Upper lobe of right lung (tissue), 1 donor: ENCODE data around the gene SCD5. TPM values are rescaled to one million over a fixed set of nuclear protein-coding genes. Genes with fewer than 3 reads are reported as not detected.
A peak's percentile ranks its signal among the peaks of the same experiment; 100 is the strongest.

Source experiments
- ATAC-seq: fragments of 200-7000 bp; cut with Tn5 transposase; one replicate; pipeline ENCODE4 v1.9.1; 2020; ENCODE audit warnings: mild to moderate bottlenecking, moderate library complexity
- DNase-seq: peaks from one replicate; pipeline ENCODE4 v3.0.0-alpha.2; 2020
- H3K27ac ChIP-seq: fragments of 200-600 bp; one replicate; pipeline ENCODE4 v1.8.0; 2022
- H3K27me3 ChIP-seq: fragments of 200-600 bp; one replicate; pipeline ENCODE4 v1.8.0; 2022; ENCODE audit warnings: mild to moderate bottlenecking
- H3K36me3 ChIP-seq: fragments of 200-600 bp; one replicate; pipeline ENCODE4 v1.8.0; 2022
- H3K4me1 ChIP-seq: fragments of 200-600 bp; one replicate; pipeline ENCODE4 v1.8.0; 2022
- H3K4me3 ChIP-seq: fragments of 200-600 bp; one replicate; pipeline ENCODE4 v1.8.0; 2022; ENCODE audit warnings: mild to moderate bottlenecking
- H3K9me3 ChIP-seq: fragments of 200-600 bp; one replicate; pipeline ENCODE4 v1.8.0; 2022
- intact Hi-C: fragments of 100-400 bp; cut with DNase I; formaldehyde crosslinking; loops from one replicate; pipeline ENCODE4 v1.11.0; 2022
- total RNA-seq: library from RNA; stranded (reverse); fragmentation: NEBNext Ultra II Directional; extraction: Animal tissue kit (Norgen Biotek cat#: 25700); gene quantifications from one replicate; pipeline ENCODE4 v1.2.1, GENCODE V29; 2021
- TF ChIP-seq, protein P1 (sequence below): fragments of 200-600 bp; IDR thresholded peaks from one replicate; pipeline ENCODE4 v1.8.0; 2022; ENCODE audit warnings: antibody characterized with exemption
- donor health status: DM: no; HTN: yes; CAD: no; lungs with severe emphysema.

SCD5 gene
- total RNA-seq, 1 donor from 2014 or later, result 20.6 TPM

DNA sequence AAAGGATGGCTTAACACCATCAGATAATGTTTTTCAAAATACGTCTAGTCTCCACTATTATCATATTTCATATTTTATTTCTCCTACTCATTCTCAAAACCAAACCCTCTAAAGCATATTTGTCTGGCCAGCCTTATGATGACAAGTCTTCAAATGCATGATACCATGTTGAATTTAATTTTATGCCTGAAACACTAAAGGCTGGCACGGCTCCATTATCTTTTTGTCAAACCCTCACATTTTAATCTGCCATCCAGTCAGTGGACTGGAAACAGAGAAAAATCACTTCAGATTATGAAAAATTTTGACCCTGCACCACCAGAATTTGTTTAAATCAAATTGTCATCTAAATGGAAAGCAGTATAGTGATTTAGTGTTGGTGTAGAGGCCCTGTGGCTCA lies 42.9 kb downstream of the SCD5 start:
- H3K27ac ChIP-seq, result no peak overlapping the region
- intact Hi-C loops, result no loop called here
- no peaks in the 10 kb centered on the region for H3K27me3 ChIP-seq
- H3K9me3 ChIP-seq, result no peaks in the 10 kb centered on the region
- DNase-seq (no peak), ATAC-seq (no peak)
- H3K4me1 ChIP-seq, result peaks cover 12% of the 10 kb centered on the region
- no peak overlapping the region for H3K4me3 ChIP-seq
- TF ChIP-seq, protein P1, sequence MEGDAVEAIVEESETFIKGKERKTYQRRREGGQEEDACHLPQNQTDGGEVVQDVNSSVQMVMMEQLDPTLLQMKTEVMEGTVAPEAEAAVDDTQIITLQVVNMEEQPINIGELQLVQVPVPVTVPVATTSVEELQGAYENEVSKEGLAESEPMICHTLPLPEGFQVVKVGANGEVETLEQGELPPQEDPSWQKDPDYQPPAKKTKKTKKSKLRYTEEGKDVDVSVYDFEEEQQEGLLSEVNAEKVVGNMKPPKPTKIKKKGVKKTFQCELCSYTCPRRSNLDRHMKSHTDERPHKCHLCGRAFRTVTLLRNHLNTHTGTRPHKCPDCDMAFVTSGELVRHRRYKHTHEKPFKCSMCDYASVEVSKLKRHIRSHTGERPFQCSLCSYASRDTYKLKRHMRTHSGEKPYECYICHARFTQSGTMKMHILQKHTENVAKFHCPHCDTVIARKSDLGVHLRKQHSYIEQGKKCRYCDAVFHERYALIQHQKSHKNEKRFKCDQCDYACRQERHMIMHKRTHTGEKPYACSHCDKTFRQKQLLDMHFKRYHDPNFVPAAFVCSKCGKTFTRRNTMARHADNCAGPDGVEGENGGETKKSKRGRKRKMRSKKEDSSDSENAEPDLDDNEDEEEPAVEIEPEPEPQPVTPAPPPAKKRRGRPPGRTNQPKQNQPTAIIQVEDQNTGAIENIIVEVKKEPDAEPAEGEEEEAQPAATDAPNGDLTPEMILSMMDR, result no peak
- no peaks in the 10 kb centered on the region for H3K36me3 ChIP-seq

DNA sequence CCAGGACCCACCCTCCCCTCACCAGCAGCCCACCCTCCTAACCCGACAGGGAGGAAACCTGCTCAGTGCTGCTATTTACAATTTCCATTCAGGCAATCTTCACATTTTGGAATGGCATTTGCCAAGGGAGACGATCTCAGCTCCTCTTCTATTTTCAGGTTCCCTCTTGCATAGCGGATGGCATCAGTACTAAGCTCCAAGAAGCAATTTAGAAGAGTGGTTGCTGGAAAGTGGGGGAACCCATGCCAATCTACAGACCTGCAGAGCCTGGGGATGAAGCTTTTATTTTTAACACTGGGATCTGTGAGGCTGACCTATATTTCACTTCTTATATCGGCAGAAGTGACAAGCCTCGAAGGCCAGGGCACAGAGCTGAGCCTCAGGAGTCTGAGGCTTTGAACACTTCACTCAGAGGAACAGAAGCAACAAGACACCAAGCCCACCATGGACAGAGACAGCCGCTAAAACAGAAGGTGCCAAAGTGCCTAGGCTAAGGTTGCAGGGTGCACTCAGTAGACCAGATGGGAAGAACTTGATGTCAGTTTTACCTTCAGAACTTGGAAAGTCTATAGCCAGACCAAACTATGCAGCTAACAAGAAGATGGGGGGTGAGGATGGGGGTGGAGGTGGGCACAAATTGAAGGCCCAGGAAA lies 44.0 kb downstream of the SCD5 start:
- DNase-seq (no peak), ATAC-seq (no peak)
- intact Hi-C loops, result no loop called here
- no peaks in the 10 kb centered on the region for H3K36me3 ChIP-seq
- H3K4me3 ChIP-seq, result no peak overlapping the region
- peak overlapping the region; percentile 18 for H3K27ac ChIP-seq
- TF ChIP-seq, protein P1, result no peak
- no peaks in the 10 kb centered on the region for H3K27me3 ChIP-seq
- no peaks in the 10 kb centered on the region for H3K9me3 ChIP-seq
- H3K4me1 ChIP-seq, result peaks cover 12% of the 10 kb centered on the region

DNA sequence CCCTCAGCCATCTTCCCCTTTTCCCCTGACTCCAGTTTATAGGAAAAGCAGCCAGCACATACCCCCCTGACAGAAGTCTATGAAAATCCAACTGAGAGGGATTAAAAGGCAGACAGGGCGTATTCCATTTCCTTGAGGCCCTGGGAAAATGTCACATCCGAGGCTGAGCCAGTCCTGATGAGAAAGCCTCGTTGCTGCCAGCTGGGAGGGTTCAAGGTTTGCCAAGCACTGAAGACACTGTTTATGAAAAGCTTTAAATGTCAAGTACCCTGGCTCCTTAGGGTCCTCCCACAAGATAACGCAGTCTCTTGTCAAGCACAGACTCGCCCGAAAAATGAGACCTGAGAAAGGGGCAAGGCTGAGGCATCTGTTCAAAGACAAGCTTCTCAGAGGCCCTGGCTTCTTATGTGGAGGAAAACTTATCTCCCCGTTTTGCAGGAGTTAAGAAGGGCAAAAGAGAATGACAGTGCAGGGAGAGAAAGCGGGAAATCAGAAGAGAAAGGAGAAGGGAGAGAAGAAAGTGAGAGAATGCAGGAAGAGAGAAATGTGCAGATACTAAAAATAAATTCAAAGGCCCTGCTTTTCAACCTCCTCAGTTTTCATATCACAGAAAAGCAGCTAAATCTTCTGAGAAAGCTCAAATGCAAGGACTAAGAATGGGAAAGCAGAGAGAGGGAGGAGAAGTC lies 44.7 kb downstream of the SCD5 start:
- no peaks in the 10 kb centered on the region for H3K9me3 ChIP-seq
- peaks cover 12% of the 10 kb centered on the region for H3K4me1 ChIP-seq
- intact Hi-C loops, result no loop called here
- TF ChIP-seq, protein P1, result no peak
- no peaks in the 10 kb centered on the region for H3K27me3 ChIP-seq
- H3K4me3 ChIP-seq, result no peak overlapping the region
- no peaks in the 10 kb centered on the region for H3K36me3 ChIP-seq
- DNase-seq (no peak), ATAC-seq (no peak)
- peak overlapping the region; percentile 18 for H3K27ac ChIP-seq

DNA sequence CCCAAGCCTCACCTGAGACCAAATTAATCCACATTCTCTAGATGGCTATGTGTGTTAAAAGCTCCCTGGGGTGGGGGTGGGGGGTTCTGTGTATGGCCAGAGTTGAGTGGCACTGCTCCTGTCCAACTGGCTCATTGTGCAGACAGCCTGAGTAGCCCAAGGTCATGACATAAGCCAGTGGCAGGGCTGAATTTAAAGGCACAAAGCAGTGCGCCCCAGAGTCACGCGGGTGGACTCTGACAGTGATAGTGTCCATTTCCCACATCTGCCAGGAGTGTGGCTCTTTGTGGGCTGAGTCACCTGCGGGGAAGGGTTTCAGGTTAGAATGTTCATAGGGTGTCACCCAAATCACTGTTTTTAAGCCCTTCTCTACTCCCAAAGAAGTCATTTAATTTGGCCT lies 45.4 kb downstream of the SCD5 start:
- H3K4me3 ChIP-seq, result no peak overlapping the region
- intact Hi-C loops, result no loop called here
- no peaks in the 10 kb centered on the region for H3K27me3 ChIP-seq
- no peaks in the 10 kb centered on the region for H3K9me3 ChIP-seq
- no peaks in the 10 kb centered on the region for H3K36me3 ChIP-seq
- TF ChIP-seq, protein P1, result no peak
- H3K4me1 ChIP-seq, result peaks cover 12% of the 10 kb centered on the region
- DNase-seq, result no peak
- ATAC-seq, result peak; percentile 37
- peak overlapping the region; percentile 18 for H3K27ac ChIP-seq

DNA sequence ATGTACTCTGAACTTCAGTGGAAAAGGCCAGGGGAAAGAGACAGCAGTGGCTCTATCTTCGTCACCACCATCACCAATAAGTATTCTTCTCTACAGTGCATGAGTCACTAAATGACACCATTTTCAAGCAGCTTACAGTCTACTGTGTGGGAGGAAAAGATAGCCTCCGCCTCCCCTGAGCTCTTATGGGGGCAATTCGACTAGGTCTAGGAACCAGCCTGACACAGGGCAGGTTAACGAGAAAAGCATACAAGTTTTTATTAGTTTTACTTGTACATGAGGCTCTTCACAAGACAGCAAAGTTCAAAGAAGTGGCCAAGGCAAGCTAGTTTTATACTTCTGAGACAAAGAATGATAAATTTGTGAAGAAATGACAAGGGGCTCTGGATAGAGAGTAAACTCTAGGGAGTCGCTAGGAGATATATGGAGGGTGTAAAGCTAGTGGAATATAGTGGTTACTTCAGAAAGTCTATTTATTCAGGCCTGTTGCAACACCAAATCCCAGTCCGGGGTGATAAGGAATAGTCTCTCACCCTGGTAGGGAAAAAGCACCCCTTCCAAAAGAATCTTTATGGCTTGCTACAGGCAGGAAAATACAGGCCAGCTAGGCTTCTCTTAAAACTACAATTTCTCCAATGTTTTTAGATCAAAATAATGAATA lies 49.7 kb downstream of the SCD5 start:
- peaks cover 6% of the 10 kb centered on the region for H3K4me1 ChIP-seq
- ATAC-seq (no peak), DNase-seq (no peak)
- H3K4me3 ChIP-seq, result no peak overlapping the region
- no peaks in the 10 kb centered on the region for H3K9me3 ChIP-seq
- TF ChIP-seq, protein P1, result no peak
- H3K27ac ChIP-seq, result no peak overlapping the region
- no peaks in the 10 kb centered on the region for H3K27me3 ChIP-seq
- H3K36me3 ChIP-seq, result no peaks in the 10 kb centered on the region
- intact Hi-C loops, result no loop called here
